Endothelial cell (in vitro differentiated cells): ENCODE measurements around the gene GFI1B. TPM values are rescaled to one million over a fixed set of nuclear protein-coding genes. Genes with fewer than 3 reads are reported as not detected.
"Not testable (repeated sequence)": the region's sequence is repeated elsewhere in the genome, so short reads cannot be mapped to it uniquely, and the experiment has no call there.

ENCODE experiments used
- DNase-seq: peaks from one replicate; pipeline ENCODE4 v3.0.0; 2021; ENCODE audit warnings: low spot score
- H3K27ac Mint-ChIP-seq: one replicate; pipeline ENCODE4 v1.8.0; 2021; ENCODE audit warnings: mixed read lengths, inconsistent platforms; ENCODE audit not compliant: unreplicated experiment
- H3K27me3 Mint-ChIP-seq: one replicate; pipeline ENCODE4 v1.8.0; 2021; ENCODE audit warnings: mild to moderate bottlenecking, moderate library complexity, mixed read lengths, inconsistent platforms; ENCODE audit not compliant: unreplicated experiment
- H3K36me3 Mint-ChIP-seq: one replicate; pipeline ENCODE4 v1.8.0; 2021; ENCODE audit warnings: mild to moderate bottlenecking, low read depth, mixed read lengths, inconsistent platforms; ENCODE audit not compliant: unreplicated experiment
- H3K4me1 Mint-ChIP-seq: one replicate; pipeline ENCODE4 v1.8.0; 2021; ENCODE audit warnings: mild to moderate bottlenecking, mixed read lengths, inconsistent platforms; ENCODE audit not compliant: unreplicated experiment
- H3K4me3 Mint-ChIP-seq: one replicate; pipeline ENCODE4 v1.8.0; 2021; ENCODE audit warnings: mild to moderate bottlenecking, mixed read lengths, inconsistent platforms; ENCODE audit not compliant: unreplicated experiment
- H3K9me3 Mint-ChIP-seq: one replicate; pipeline ENCODE4 v1.8.0; 2021; ENCODE audit warnings: mixed read lengths, inconsistent platforms; ENCODE audit not compliant: unreplicated experiment
- CTCF ChIP-seq: fragments of 200-600 bp; sonication (generic); IDR thresholded peaks from one replicate; pipeline ENCODE4 v1.5.0; 2021; ENCODE audit warnings: antibody characterized with exemption; ENCODE audit not compliant: unreplicated experiment
- microRNA-seq: library from miRNA; unstranded; fragments of <30 nt; microRNA quantifications from one replicate; pipeline ENCODE4, GENCODE V29; 2020; ENCODE audit not compliant: unreplicated experiment
- total RNA-seq: library from RNA; stranded (reverse); fragmentation: NEBNext Ultra II Directional; extraction: Animal tissue kit (Norgen Biotek cat#: 25700); gene quantifications from one replicate; pipeline ENCODE4 v1.2.1, GENCODE V29; 2021; ENCODE audit not compliant: unreplicated experiment

Gene GFI1B
- total RNA-seq, 1 donor from 2014 or later = not detected

GRCh38 chr9:133037775-133038515, 59.5 kb downstream of the GFI1B start:
- H3K27ac Mint-ChIP-seq = no peak overlapping the region

GRCh38 chr9:133040892-133041479, 62.5 kb downstream of the GFI1B start:
- not testable (repeated sequence) for H3K9me3 Mint-ChIP-seq, H3K4me1 Mint-ChIP-seq, H3K27me3 Mint-ChIP-seq, H3K4me3 Mint-ChIP-seq, H3K27ac Mint-ChIP-seq
- peaks cover 35% of the 10 kb centered on the region for H3K36me3 Mint-ChIP-seq
- peak; percentile 69 for TF ChIP-seq CTCF
- DNase-seq = peak; percentile 64

More at GRCh38 chr9:133037775-133038515, 59.5 kb downstream of the GFI1B start:
- Mint-ChIP-seq H3K4me1 (peaks cover 3% of the 10 kb centered on the region), H3K9me3 (no peaks in the 10 kb centered on the region), H3K27me3 (no peaks in the 10 kb centered on the region), H3K36me3 (peaks cover 21% of the 10 kb centered on the region), H3K4me3 (peak overlapping the region; percentile 14)
- no peak for DNase-seq
- no peak for TF ChIP-seq CTCF

Small RNA genes within 50 kb of the gene (microRNA-seq; reads per million reads assigned to microRNA genes)
- 0.35 reads per million for gene MIR548AW

Other genes with a start within 250 kb of the GFI1B start
- 2.0 TPM for gene AK8, start 100.4 kb upstream of the GFI1B start, total RNA-seq
- gene SPACA9, start 99.8 kb upstream of the GFI1B start, total RNA-seq = 2.7 TPM
- 65.3 TPM for gene TSC1, start 34.1 kb upstream of the GFI1B start, total RNA-seq
- 71.7 TPM for gene GTF3C5, start 52.3 kb downstream of the GFI1B start, total RNA-seq
- 4.2 TPM for gene CEL, start 83.3 kb downstream of the GFI1B start, total RNA-seq
- 80.6 TPM for gene RALGDS, start 142.5 kb downstream of the GFI1B start, total RNA-seq
- 98.4 TPM for gene GBGT1, start 185.2 kb downstream of the GFI1B start, total RNA-seq
- gene OBP2B, start 230.6 kb downstream of the GFI1B start, total RNA-seq = not detected